GM18511 (cell line): Measurements from ENCODE around the gene TMEM184C.

Experiments
- ATAC-seq: cut with Tn5 transposase; IDR thresholded peaks from one replicate; pipeline ENCODE4 v1.9.1; 2021; ENCODE audit warnings: mild to moderate bottlenecking, moderate library complexity; ENCODE audit not compliant: unreplicated experiment

TMEM184C gene

GRCh38 chr4:147617173-147617840 lies at the start of gene TMEM184C:
Gene TMEM184C (plus strand): TSS chr4:147617397. CDS start chr4:147617957, 560 bp downstream.
- peak; percentile 99 for ATAC-seq

GRCh38 chr4:147570616-147571015 lies 46.6 kb upstream of the TMEM184C start:
- ATAC-seq, result no peak

GRCh38 chr4:147571036-147571770 lies 46.0 kb upstream of the TMEM184C start:
- no peak for ATAC-seq

- ATAC-seq, result no peak
Observed at GRCh38 chr4:147576084-147576483, 41.1 kb upstream of the TMEM184C start.

GRCh38 chr4:147578051-147578476 lies 39.1 kb upstream of the TMEM184C start:
- no peak for ATAC-seq

- ATAC-seq, result no peak
Observed at GRCh38 chr4:147578593-147578992, 38.6 kb upstream of the TMEM184C start.

- no peak for ATAC-seq
Observed at GRCh38 chr4:147580396-147580795, 36.8 kb upstream of the TMEM184C start.

- no peak for ATAC-seq
Observed at GRCh38 chr4:147581606-147582350, 35.4 kb upstream of the TMEM184C start.

- no peak for ATAC-seq
Observed at GRCh38 chr4:147582386-147583060, 34.7 kb upstream of the TMEM184C start.

- no peak for ATAC-seq
Observed at GRCh38 chr4:147583876-147584275, 33.3 kb upstream of the TMEM184C start.

- ATAC-seq, result no peak
Observed at GRCh38 chr4:147586032-147586431, 31.2 kb upstream of the TMEM184C start.

GRCh38 chr4:147586637-147587036 lies 30.6 kb upstream of the TMEM184C start:
- ATAC-seq, result peak; percentile 81

GRCh38 chr4:147587041-147587440 lies 30.2 kb upstream of the TMEM184C start:
- no peak for ATAC-seq

- no peak for ATAC-seq
Observed at GRCh38 chr4:147589586-147589985, 27.6 kb upstream of the TMEM184C start.

- peak; percentile 50 for ATAC-seq
Observed at GRCh38 chr4:147590249-147590920, 26.8 kb upstream of the TMEM184C start.

- ATAC-seq, result no peak
Observed at GRCh38 chr4:147591106-147591505, 26.1 kb upstream of the TMEM184C start.

- no peak for ATAC-seq
Observed at GRCh38 chr4:147594107-147594506, 23.1 kb upstream of the TMEM184C start.

GRCh38 chr4:147594578-147594977 lies 22.6 kb upstream of the TMEM184C start:
- ATAC-seq, result no peak

- no peak for ATAC-seq
Observed at GRCh38 chr4:147596377-147596776, 20.8 kb upstream of the TMEM184C start.

GRCh38 chr4:147596981-147597380 lies 20.2 kb upstream of the TMEM184C start:
- no peak for ATAC-seq

GRCh38 chr4:147597561-147597960 lies 19.6 kb upstream of the TMEM184C start:
- ATAC-seq, result no peak
